SK-N-SH (cell line): ENCODE data around the gene C2orf72. TPM values are rescaled to one million over a fixed set of nuclear protein-coding genes. Genes with fewer than 3 reads are reported as not detected.

Experiments used
- CTCF ChIA-PET: fragments of 300-600, 350-600 bp; formaldehyde crosslinking; extraction: SDS; loops from one replicate; lab custom pipeline; 2021; lab: Yijun Ruan, JAX
- POLR2A ChIA-PET: fragments of 350-600 bp; sonication (Branson Sonifier 250); formaldehyde crosslinking; extraction: SDS; loops from one replicate; lab custom pipeline; 2020; ENCODE audit warnings: antibody characterized with exemption, inconsistent platforms; lab: Yijun Ruan, JAX
- DNase-seq: peaks from one replicate; pipeline ENCODE4 v3.0.0; 2012
- H2AFZ ChIP-seq: fragments of 200-600 bp; sonication (generic); 2 replicates; pipeline ENCODE4 v1.8.1; 2016; ENCODE audit warnings: antibody characterized with exemption, mild to moderate bottlenecking, low read depth
- H3F3A ChIP-seq: fragments of 200-600 bp; sonication (generic); replicated peaks from 2 replicates; pipeline ENCODE3; 2016; ENCODE audit warnings: antibody characterized with exemption, mild to moderate bottlenecking; ENCODE audit not compliant: insufficient read depth
- H3K27ac ChIP-seq, 2 experiments: fragments of 200-500 bp in 1 of 2; fragments of 200-600 bp in 1 of 2; sonication (Bioruptor generic) in 1 of 2; sonication (generic), shearing (Covaris generic) in 1 of 2; 2 replicates each; pipeline versions ENCODE4 v1.5.1 to v1.6.1; 2014 to 2016; ENCODE audit warnings: low read depth in 2 of 2, inconsistent platforms in 1 of 2, low read length in 1 of 2, mild to moderate bottlenecking in 1 of 2, mixed read lengths in 1 of 2
- H3K27me3 ChIP-seq: fragments of 200-600 bp; sonication (generic), shearing (Covaris generic); 2 replicates; pipeline ENCODE4 v1.6.1; 2016; ENCODE audit warnings: mixed run types; ENCODE audit not compliant: insufficient read depth
- H3K36me3 ChIP-seq, 2 experiments: fragments of 200-500 bp in 1 of 2; fragments of 200-600 bp in 1 of 2; sonication (Bioruptor generic) in 1 of 2; sonication (generic) in 1 of 2; replicated peaks in 1 of 2; 2 replicates each; pipeline versions ENCODE3 to v1.5.1; 2014 to 2016; ENCODE audit warnings: low read length in 1 of 2, mild to moderate bottlenecking in 1 of 2; ENCODE audit not compliant: insufficient read depth in 2 of 2, control insufficient read depth in 1 of 2
- H3K4me1 ChIP-seq, 2 experiments: fragments of 200-500 bp in 1 of 2; fragments of 200-600 bp in 1 of 2; sonication (Bioruptor generic) in 1 of 2; sonication (generic), shearing (Covaris generic) in 1 of 2; 2 replicates each; pipeline versions ENCODE4 v1.5.1 to v1.6.1; 2014 to 2016; ENCODE audit warnings: low read depth in 1 of 2, low read length in 1 of 2, mixed run types in 1 of 2; ENCODE audit not compliant: insufficient read depth in 2 of 2, control insufficient read depth in 1 of 2
- H3K4me2 ChIP-seq: fragments of 200-600 bp; sonication (generic), shearing (Covaris generic); 2 replicates; pipeline ENCODE4 v1.6.1; 2017; ENCODE audit warnings: mixed run types
- H3K4me3 ChIP-seq, 2 experiments: fragments of 200-500 bp in 1 of 2; fragments of 200-600 bp in 1 of 2; sonication (Bioruptor generic) in 1 of 2; sonication (generic), shearing (Covaris generic) in 1 of 2; 2 replicates each; pipeline versions ENCODE4 v1.5.1 to v1.8.1; 2014 to 2016; ENCODE audit warnings: low read depth in 2 of 2, inconsistent platforms in 1 of 2, low read length in 1 of 2, mild to moderate bottlenecking in 1 of 2, mixed read lengths in 1 of 2, moderate library complexity in 1 of 2
- H3K79me2 ChIP-seq: fragments of 200-600 bp; sonication (generic); 2 replicates; pipeline ENCODE4 v1.8.1; 2017; ENCODE audit warnings: mild to moderate bottlenecking; ENCODE audit not compliant: insufficient read depth
- H3K9ac ChIP-seq: fragments of 200-600 bp; sonication (generic); 2 replicates; pipeline ENCODE4 v1.6.1; 2017; ENCODE audit warnings: mixed run types
- H3K9me2 ChIP-seq: fragments of 200-600 bp; sonication (generic); 2 replicates; pipeline ENCODE4 v1.6.1; 2017; ENCODE audit warnings: mixed run types
- H3K9me3 ChIP-seq: fragments of 200-600 bp; sonication (generic); 2 replicates; pipeline ENCODE4 v1.6.1; 2017; ENCODE audit warnings: mixed run types, mild to moderate bottlenecking, moderate library complexity
- H4K20me1 ChIP-seq: fragments of 200-600 bp; sonication (generic); 2 replicates; pipeline ENCODE4 v1.6.1; 2017; ENCODE audit warnings: mild to moderate bottlenecking, mixed run types; ENCODE audit not compliant: insufficient read depth
- CHD2 ChIP-seq: fragments of 150-350 bp; IDR thresholded peaks from 2 replicates; pipeline ENCODE4 v1.6.1; 2018; ENCODE audit warnings: low read length; ENCODE audit not compliant: partially characterized antibody
- ELF1 ChIP-seq: IDR thresholded peaks from 2 replicates; pipeline ENCODE4 v1.4.0; 2012
- EP300 ChIP-seq, 2 experiments: IDR thresholded peaks; 2 replicates each; pipeline versions ENCODE4 v1.4.0 to v1.6.1; 2012; ENCODE audit warnings: borderline replicate concordance in 1 of 2, low read depth in 1 of 2, low read length in 1 of 2
- EZH2phosphoT487 ChIP-seq: fragments of 200-600 bp; sonication (generic); IDR thresholded peaks from 2 replicates; pipeline ENCODE4 v1.6.1; 2017; ENCODE audit warnings: low read depth, mixed run types, mild to moderate bottlenecking, antibody characterized with exemption, moderate library complexity, borderline replicate concordance
- FOSL2 ChIP-seq: IDR thresholded peaks from 2 replicates; pipeline ENCODE4 v1.4.0; 2012; ENCODE audit warnings: low read depth, mild to moderate bottlenecking, moderate library complexity, borderline replicate concordance
- FOXM1 ChIP-seq: IDR thresholded peaks from 2 replicates; pipeline ENCODE4 v1.4.0; 2012; ENCODE audit warnings: low read depth, mild to moderate bottlenecking
- GATA2 ChIP-seq: sonication (generic); formaldehyde crosslinking; IDR thresholded peaks from 2 replicates; pipeline ENCODE4 v1.5.0; 2020; ENCODE audit warnings: mild to moderate bottlenecking, missing genetic modification reagents
- MXI1 ChIP-seq: IDR thresholded peaks from 2 replicates; pipeline ENCODE4 v1.6.1; 2012; ENCODE audit warnings: mild to moderate bottlenecking, low read depth, low read length, improper control_type of control experiment
- NFIC ChIP-seq: IDR thresholded peaks from 2 replicates; pipeline ENCODE4 v1.4.0; 2012; ENCODE audit warnings: borderline replicate concordance
- RAD21 ChIP-seq: IDR thresholded peaks from 2 replicates; pipeline ENCODE4 v1.6.1; 2012; ENCODE audit warnings: mild to moderate bottlenecking, low read length
- RCOR1 ChIP-seq: fragments of 150-350 bp; IDR thresholded peaks from 2 replicates; pipeline ENCODE4 v1.6.1; 2017; ENCODE audit warnings: antibody characterized with exemption, low read length
- RFX5 ChIP-seq: IDR thresholded peaks from 2 replicates; pipeline ENCODE4 v1.6.1; 2012; ENCODE audit warnings: mild to moderate bottlenecking, improper control_type of control experiment, low read length
- RXRA ChIP-seq: IDR thresholded peaks from 2 replicates; pipeline ENCODE4 v1.4.0; 2012; ENCODE audit warnings: low read depth, mild to moderate bottlenecking, borderline replicate concordance
- SIN3A ChIP-seq: IDR thresholded peaks from 2 replicates; pipeline ENCODE4 v1.6.1; 2012; ENCODE audit warnings: low read depth, mild to moderate bottlenecking, low read length, moderate library complexity, borderline replicate concordance
- SMC3 ChIP-seq: IDR thresholded peaks from 2 replicates; pipeline ENCODE4 v1.6.1; 2012; ENCODE audit warnings: low read depth, low read length, improper control_type of control experiment
- TAF1 ChIP-seq: IDR thresholded peaks from 2 replicates; pipeline ENCODE4 v1.6.1; 2012; ENCODE audit warnings: low read depth, mild to moderate bottlenecking, low read length, moderate library complexity, borderline replicate concordance
- YY1 ChIP-seq: IDR thresholded peaks from 2 replicates; pipeline ENCODE4 v1.4.0; 2012; ENCODE audit warnings: low read depth, mild to moderate bottlenecking
- WGBS: methylation state at CpG from one replicate; pipeline ENCODE4 v1.1.6; 2017; ENCODE audit warnings: low lambda C conversion rate; 5-methylcytosine and 5-hydroxymethylcytosine counted together
- polyA plus RNA-seq, 3 experiments: library from polyadenylated mRNA; depleted of rRNA; stranded (reverse); fragments of >200 nt; gene quantifications; 2 replicates each; pipeline ENCODE4 v1.2.3, GENCODE V29; 2012
- TF ChIP-seq, protein P1 (sequence below): IDR thresholded peaks from 2 replicates; pipeline ENCODE4 v1.4.0; 2012; ENCODE audit warnings: low read depth, borderline replicate concordance
- TF ChIP-seq, protein P2 (sequence below): fragments of 150-350 bp; IDR thresholded peaks from 2 replicates; pipeline ENCODE4 v1.6.1; 2017; ENCODE audit warnings: antibody characterized with exemption, low read length, low read depth, borderline replicate concordance
- TF ChIP-seq, protein P3 (sequence below): IDR thresholded peaks from 2 replicates; pipeline ENCODE4 v1.4.0; 2012; ENCODE audit warnings: low read depth
- TF ChIP-seq, protein P4 (sequence below): IDR thresholded peaks from 2 replicates; pipeline ENCODE4; 2012
- TF ChIP-seq, protein P5 (sequence below): fragments of 200-600 bp; sonication (generic); IDR thresholded peaks from 2 replicates; pipeline ENCODE4 v1.6.1; 2017; ENCODE audit warnings: antibody characterized with exemption, mild to moderate bottlenecking, moderate library complexity

The C2orf72 gene
- polyA plus RNA-seq, 1 of the 3 experiments (the other 2 are of a cell fraction) = 0.35 TPM

GRCh38 chr2:231069379-231070054 lies 32.2 kb downstream of the C2orf72 start:
- ChIA-PET CTCF (interaction anchor here (0.7 to 1.3 kb wide), 4 partner anchors 13 to 383 kb away, joined by 3 to 5 read pairs (median 3); partner anchors contain the start of gene PSMD1), POLR2A (no interaction called here)
- Histone ChIP-seq H4K20me1 (0 out of 2 replicates have a peak, but pooled peaks cover 18% of the 10 kb centered on the region), H3K36me3 (peaks cover 74 to 82% of the 10 kb centered on the region in 2 experiments), H2AFZ (no peak overlapping the region), H3K79me2 (peaks cover 56% of the 10 kb centered on the region), H3K9me3 (no peaks in the 10 kb centered on the region), H3K27ac (no peak overlapping the region), H3K4me2 (no peak overlapping the region), H3K4me1 (peaks cover 0 to 14% of the 10 kb centered on the region in 2 experiments; a peak in 1 of 4 replicates), H3K9ac (no peak overlapping the region), H3K4me3 (no peak overlapping the region), H3K9me2 (no peaks in the 10 kb centered on the region), H3F3A (peaks cover 14% of the 10 kb centered on the region), H3K27me3 (no peaks in the 10 kb centered on the region)
- 65% methylated on average over 1 of the region's 1 CpG for WGBS
- DNase-seq = no peak
- no peak for TF ChIP-seq RCOR1
- TF ChIP-seq YY1 = no peak
- no peak for TF ChIP-seq EZH2phosphoT487
- no peak for TF ChIP-seq SIN3A
- TF ChIP-seq, protein P1, sequence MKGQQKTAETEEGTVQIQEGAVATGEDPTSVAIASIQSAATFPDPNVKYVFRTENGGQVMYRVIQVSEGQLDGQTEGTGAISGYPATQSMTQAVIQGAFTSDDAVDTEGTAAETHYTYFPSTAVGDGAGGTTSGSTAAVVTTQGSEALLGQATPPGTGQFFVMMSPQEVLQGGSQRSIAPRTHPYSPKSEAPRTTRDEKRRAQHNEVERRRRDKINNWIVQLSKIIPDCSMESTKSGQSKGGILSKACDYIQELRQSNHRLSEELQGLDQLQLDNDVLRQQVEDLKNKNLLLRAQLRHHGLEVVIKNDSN = no peak
- TF ChIP-seq RXRA = no peak
- no peak for TF ChIP-seq MXI1
- no peak for TF ChIP-seq RFX5
- no peak for TF ChIP-seq NFIC
- TF ChIP-seq GATA2 = no peak
- TF ChIP-seq CHD2 = no peak

- no peaks in the 10 kb centered on the region for H4K20me1 ChIP-seq
- DNase-seq = no peak
- 100% methylated on average over 1 of the region's 1 CpG for WGBS
- no peak overlapping the region for H3K4me3 ChIP-seq
- H3K27ac ChIP-seq = no peak overlapping the region
- H3F3A ChIP-seq = no peaks in the 10 kb centered on the region
- H3K9me2 ChIP-seq = no peaks in the 10 kb centered on the region
- H2AFZ ChIP-seq = no peak overlapping the region
- no peaks in the 10 kb centered on the region for H3K9me3 ChIP-seq
- no peaks in the 10 kb centered on the region for H3K4me1 ChIP-seq
- H3K79me2 ChIP-seq = no peaks in the 10 kb centered on the region
- CTCF ChIA-PET = interaction anchor here (0.7 to 2.3 kb wide), 6 partner anchors 20 to 143 kb away, joined by 3 to 5 read pairs (median 4); partner anchors contain the start of gene PSMD1
- H3K27me3 ChIP-seq = no peaks in the 10 kb centered on the region
- POLR2A ChIA-PET = no interaction called here
- no peak overlapping the region for H3K4me2 ChIP-seq
- no peak overlapping the region for H3K9ac ChIP-seq
- peaks cover 82 to 83% of the 10 kb centered on the region in 2 experiments for H3K36me3 ChIP-seq
- TF ChIP-seq NFIC (no peak), SMC3 (no peak), ELF1 (no peak), TAF1 (no peak), SIN3A (no peak), RAD21 (no peak), FOXM1 (no peak), FOSL2 (no peak), EP300 (IDR thresholded peaks at IDR 0.05; ENCODE audit: borderline replicate concordance in 1 of 2, low read depth in 1 of 2, low read length in 1 of 2) (no peak), RXRA (no peak), RCOR1 (no peak), MXI1 (no peak), GATA2 (no peak)
- TF ChIP-seq, protein P2, sequence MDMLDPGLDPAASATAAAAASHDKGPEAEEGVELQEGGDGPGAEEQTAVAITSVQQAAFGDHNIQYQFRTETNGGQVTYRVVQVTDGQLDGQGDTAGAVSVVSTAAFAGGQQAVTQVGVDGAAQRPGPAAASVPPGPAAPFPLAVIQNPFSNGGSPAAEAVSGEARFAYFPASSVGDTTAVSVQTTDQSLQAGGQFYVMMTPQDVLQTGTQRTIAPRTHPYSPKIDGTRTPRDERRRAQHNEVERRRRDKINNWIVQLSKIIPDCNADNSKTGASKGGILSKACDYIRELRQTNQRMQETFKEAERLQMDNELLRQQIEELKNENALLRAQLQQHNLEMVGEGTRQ = no peak
- TF ChIP-seq, protein P3, sequence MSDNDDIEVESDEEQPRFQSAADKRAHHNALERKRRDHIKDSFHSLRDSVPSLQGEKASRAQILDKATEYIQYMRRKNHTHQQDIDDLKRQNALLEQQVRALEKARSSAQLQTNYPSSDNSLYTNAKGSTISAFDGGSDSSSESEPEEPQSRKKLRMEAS = no peak
- TF ChIP-seq, protein P4, sequence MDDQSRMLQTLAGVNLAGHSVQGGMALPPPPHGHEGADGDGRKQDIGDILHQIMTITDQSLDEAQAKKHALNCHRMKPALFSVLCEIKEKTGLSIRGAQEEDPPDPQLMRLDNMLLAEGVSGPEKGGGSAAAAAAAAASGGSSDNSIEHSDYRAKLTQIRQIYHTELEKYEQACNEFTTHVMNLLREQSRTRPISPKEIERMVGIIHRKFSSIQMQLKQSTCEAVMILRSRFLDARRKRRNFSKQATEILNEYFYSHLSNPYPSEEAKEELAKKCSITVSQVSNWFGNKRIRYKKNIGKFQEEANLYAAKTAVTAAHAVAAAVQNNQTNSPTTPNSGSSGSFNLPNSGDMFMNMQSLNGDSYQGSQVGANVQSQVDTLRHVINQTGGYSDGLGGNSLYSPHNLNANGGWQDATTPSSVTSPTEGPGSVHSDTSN = no peak
- TF ChIP-seq, protein P5, sequence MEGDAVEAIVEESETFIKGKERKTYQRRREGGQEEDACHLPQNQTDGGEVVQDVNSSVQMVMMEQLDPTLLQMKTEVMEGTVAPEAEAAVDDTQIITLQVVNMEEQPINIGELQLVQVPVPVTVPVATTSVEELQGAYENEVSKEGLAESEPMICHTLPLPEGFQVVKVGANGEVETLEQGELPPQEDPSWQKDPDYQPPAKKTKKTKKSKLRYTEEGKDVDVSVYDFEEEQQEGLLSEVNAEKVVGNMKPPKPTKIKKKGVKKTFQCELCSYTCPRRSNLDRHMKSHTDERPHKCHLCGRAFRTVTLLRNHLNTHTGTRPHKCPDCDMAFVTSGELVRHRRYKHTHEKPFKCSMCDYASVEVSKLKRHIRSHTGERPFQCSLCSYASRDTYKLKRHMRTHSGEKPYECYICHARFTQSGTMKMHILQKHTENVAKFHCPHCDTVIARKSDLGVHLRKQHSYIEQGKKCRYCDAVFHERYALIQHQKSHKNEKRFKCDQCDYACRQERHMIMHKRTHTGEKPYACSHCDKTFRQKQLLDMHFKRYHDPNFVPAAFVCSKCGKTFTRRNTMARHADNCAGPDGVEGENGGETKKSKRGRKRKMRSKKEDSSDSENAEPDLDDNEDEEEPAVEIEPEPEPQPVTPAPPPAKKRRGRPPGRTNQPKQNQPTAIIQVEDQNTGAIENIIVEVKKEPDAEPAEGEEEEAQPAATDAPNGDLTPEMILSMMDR = no peak
Measured at GRCh38 chr2:231084565-231084964, 47.2 kb downstream of the C2orf72 start.
